ENCODE results near the gene ABO.
"Not testable (repeated sequence)": the region's sequence is repeated elsewhere in the genome, so short reads cannot be mapped to it uniquely, and the experiment has no call there.

Gene ABO

DNA sequence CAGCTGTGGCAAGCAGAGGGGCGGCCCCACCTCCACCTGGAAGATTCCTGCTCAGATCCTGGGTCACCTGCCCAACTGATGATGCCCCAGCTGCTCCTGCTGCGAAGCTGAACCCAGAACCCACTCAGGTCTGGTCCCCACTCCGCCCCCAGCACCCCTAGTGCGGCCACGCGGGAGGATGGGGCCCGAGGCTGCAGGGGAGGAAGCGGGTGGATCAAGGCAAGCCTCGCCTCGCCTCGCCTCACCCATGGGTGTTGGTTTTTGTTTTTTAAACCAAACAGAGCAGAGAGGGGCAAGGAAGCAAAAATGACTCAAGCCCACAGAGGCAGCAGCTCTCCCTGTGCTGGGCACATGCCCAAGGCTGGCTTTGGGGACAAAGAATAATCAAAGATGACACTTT, 23.2 kb downstream of the ABO start:
- Mint-ChIP-seq H3K36me3 (ENCODE audit: low read depth) (no peaks in the 10 kb centered on the region), H3K27me3 (ENCODE audit: low read depth) (peaks cover 15% of the 10 kb centered on the region), H3K4me3 (no peak overlapping the region), H3K4me1 (peaks cover 6% of the 10 kb centered on the region), H3K9me3 (peaks cover 2% of the 10 kb centered on the region), H3K27ac (no peak overlapping the region)
- TF ChIP-seq CTCF (IDR thresholded peaks at IDR 0.05; ENCODE audit: unreplicated experiment in 3 of 3) = no peak

GRCh38 chr9:133251221-133251620, 23.8 kb downstream of the ABO start:
- not testable (repeated sequence) for H3K4me3 Mint-ChIP-seq; H3K36me3 Mint-ChIP-seq (ENCODE audit: low read depth); H3K9me3 Mint-ChIP-seq; H3K4me1 Mint-ChIP-seq
- H3K27me3 Mint-ChIP-seq (ENCODE audit: low read depth) = peaks cover 12% of the 10 kb centered on the region
- peak overlapping the region in 1 of 3 experiments; percentile 20 for H3K27ac Mint-ChIP-seq

DNA sequence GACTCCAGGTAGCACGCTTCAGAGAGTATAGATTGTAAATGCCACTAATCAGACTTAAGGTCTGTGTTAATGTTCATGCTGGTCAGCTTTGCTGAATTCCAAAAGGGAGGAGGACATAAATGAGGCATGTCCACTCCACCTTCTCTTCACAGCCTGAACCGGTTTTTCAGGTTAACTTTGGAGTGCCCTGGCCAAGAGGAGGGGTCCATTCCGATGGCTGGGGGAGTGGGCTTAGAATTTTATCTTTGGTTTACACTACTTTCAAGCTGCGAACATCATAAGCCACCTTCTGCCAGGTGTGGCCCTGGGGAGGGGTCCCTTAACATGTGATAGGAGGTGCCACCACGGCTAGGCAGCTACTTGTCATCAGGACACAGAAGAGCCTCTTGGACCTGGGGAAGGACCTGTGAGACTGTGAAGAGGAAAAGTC, 24.2 kb downstream of the ABO start:
- no peak overlapping the region for H3K4me3 Mint-ChIP-seq
- H3K36me3 Mint-ChIP-seq (ENCODE audit: low read depth) = no peaks in the 10 kb centered on the region
- peaks cover 12% of the 10 kb centered on the region for H3K27me3 Mint-ChIP-seq (ENCODE audit: low read depth)
- peak overlapping the region in 1 of 3 experiments; percentile 20 for H3K27ac Mint-ChIP-seq
- H3K9me3 Mint-ChIP-seq = peaks cover 2% of the 10 kb centered on the region
- peaks cover 6% of the 10 kb centered on the region for H3K4me1 Mint-ChIP-seq
- TF ChIP-seq CTCF (IDR thresholded peaks at IDR 0.05; ENCODE audit: unreplicated experiment in 3 of 3) = no peak

- H3K4me3 Mint-ChIP-seq = no peak overlapping the region
- peaks cover 2% of the 10 kb centered on the region for H3K9me3 Mint-ChIP-seq
These were observed 25.7 kb downstream of the ABO start for GRCh38 chr9:133249337-133249736.

GRCh38 chr9:133248726-133249295, 26.2 kb downstream of the ABO start:
- H3K4me1 Mint-ChIP-seq = peaks cover 6% of the 10 kb centered on the region
- no peak for TF ChIP-seq CTCF (IDR thresholded peaks at IDR 0.05; ENCODE audit: unreplicated experiment in 3 of 3)
- peaks cover 2% of the 10 kb centered on the region for H3K9me3 Mint-ChIP-seq
- H3K27me3 Mint-ChIP-seq (ENCODE audit: low read depth) = peaks cover 12% of the 10 kb centered on the region
- no peaks in the 10 kb centered on the region for H3K36me3 Mint-ChIP-seq (ENCODE audit: low read depth)
- peak overlapping the region in 1 of 3 experiments; percentile 45 for H3K27ac Mint-ChIP-seq
- H3K4me3 Mint-ChIP-seq = no peak overlapping the region

More at GRCh38 chr9:133249337-133249736, 25.7 kb downstream of the ABO start:
- Mint-ChIP-seq H3K4me1 (peaks cover 6% of the 10 kb centered on the region), H3K27ac (peak overlapping the region in 1 of 3 experiments; percentile 20), H3K27me3 (ENCODE audit: low read depth) (peaks cover 12% of the 10 kb centered on the region), H3K36me3 (ENCODE audit: low read depth) (no peaks in the 10 kb centered on the region)
- no peak for TF ChIP-seq CTCF (IDR thresholded peaks at IDR 0.05; ENCODE audit: unreplicated experiment in 3 of 3)

DNA sequence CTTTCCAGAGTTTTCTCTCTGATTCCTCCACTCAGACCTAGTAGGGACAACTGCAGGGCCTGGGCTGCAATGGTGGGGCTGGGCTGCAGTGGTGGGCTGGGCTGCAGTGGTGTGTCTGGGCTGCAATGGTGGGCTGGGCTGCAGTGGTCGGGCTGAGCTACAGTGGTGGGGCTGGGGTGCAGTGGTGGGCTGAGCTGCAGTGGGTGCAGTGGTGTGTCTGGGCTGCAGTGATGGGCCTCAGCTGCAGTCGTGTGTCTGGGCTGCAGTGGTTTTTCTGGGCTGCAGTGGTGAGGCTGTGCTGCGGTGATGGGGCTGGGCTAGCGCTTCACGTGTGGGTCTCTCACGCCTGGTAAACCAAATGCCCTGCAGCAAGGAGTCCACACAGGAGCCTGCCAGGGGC, 27.4 kb downstream of the ABO start:
- Mint-ChIP-seq H3K9me3 (no peaks in the 10 kb centered on the region), H3K4me3 (no peak overlapping the region), H3K36me3 (ENCODE audit: low read depth) (no peaks in the 10 kb centered on the region), H3K27ac (no peak overlapping the region), H3K4me1 (peaks cover 6% of the 10 kb centered on the region), H3K27me3 (ENCODE audit: low read depth) (peaks cover 12% of the 10 kb centered on the region)
- TF ChIP-seq CTCF (IDR thresholded peaks at IDR 0.05; ENCODE audit: unreplicated experiment in 3 of 3) = no peak
